HepG2 (cell line): ENCODE results near the gene NFATC3. TPM values are rescaled to one million over a fixed set of nuclear protein-coding genes. Genes with fewer than 3 reads are reported as not detected.

Experiments used
- EHMT2 ChIP-seq: fragments of 200-600 bp; sonication (generic); IDR thresholded peaks from 2 replicates; pipeline ENCODE4 v1.7.0; 2017; ENCODE audit warnings: antibody characterized with exemption, low read depth, low read length, borderline replicate concordance
- EP300 ChIP-seq, 3 experiments: sonication (generic) in 1 of 3; formaldehyde crosslinking in 1 of 3; IDR thresholded peaks; 2 replicates each; pipeline versions ENCODE4 v1.5.1 to v1.6.1; 2011 to 2020; ENCODE audit warnings: low read depth in 2 of 3, low read length in 2 of 3, borderline replicate concordance in 1 of 3, improper control_type of control experiment in 1 of 3, mild to moderate bottlenecking in 1 of 3, missing genetic modification reagents in 1 of 3, moderate library complexity in 1 of 3
- FIP1L1 ChIP-seq: fragments of 200-400 bp; formaldehyde crosslinking; IDR thresholded peaks from 2 replicates; pipeline ENCODE4 v1.6.1; 2018; ENCODE audit warnings: low read depth, mild to moderate bottlenecking, low read length, moderate library complexity, borderline replicate concordance; ENCODE audit not compliant: insufficient read depth
- FOXM1 ChIP-seq: sonication (generic); formaldehyde crosslinking; IDR thresholded peaks from 2 replicates; pipeline ENCODE4 v1.5.0; 2020; ENCODE audit warnings: missing genetic modification reagents
- MZF1 ChIP-seq: sonication (generic); formaldehyde crosslinking; IDR thresholded peaks from 2 replicates; pipeline ENCODE4 v1.8.1; 2023; ENCODE audit warnings: mild to moderate bottlenecking, missing genetic modification reagents, borderline replicate concordance
- RELA ChIP-seq: sonication (generic); formaldehyde crosslinking; IDR thresholded peaks from 2 replicates; pipeline ENCODE4 v1.4.0; 2020; ENCODE audit warnings: missing genetic modification reagents
- RFX1 ChIP-seq: fragments of 450-650 bp; IDR thresholded peaks from 2 replicates; pipeline ENCODE4 v1.6.1; 2017
- TEAD2 ChIP-seq: sonication (generic); formaldehyde crosslinking; IDR thresholded peaks from 2 replicates; pipeline ENCODE4 v1.9.0; 2021; ENCODE audit warnings: missing genetic modification reagents
- TGIF2 ChIP-seq: IDR thresholded peaks from 2 replicates; pipeline ENCODE4 v1.6.1; 2016; ENCODE audit warnings: control low read depth, missing compliant biosample characterization
- WIZ ChIP-seq: sonication (generic); formaldehyde crosslinking; IDR thresholded peaks from 2 replicates; pipeline ENCODE4 v1.5.1; 2020; ENCODE audit warnings: mild to moderate bottlenecking, missing genetic modification reagents
- ZNF34 ChIP-seq: sonication (generic); formaldehyde crosslinking; IDR thresholded peaks from 2 replicates; pipeline ENCODE4 v1.4.0; 2020; ENCODE audit warnings: mild to moderate bottlenecking, missing genetic modification reagents, borderline replicate concordance
- ZNF460 ChIP-seq: sonication (generic); formaldehyde crosslinking; IDR thresholded peaks from 2 replicates; pipeline ENCODE4 v1.5.1; 2020; ENCODE audit warnings: missing genetic modification reagents, mild to moderate bottlenecking, borderline replicate concordance
- ZNF543 ChIP-seq: sonication (generic); formaldehyde crosslinking; IDR thresholded peaks from 2 replicates; pipeline ENCODE4 v1.4.0; 2020; ENCODE audit warnings: mild to moderate bottlenecking, missing genetic modification reagents
- ZNF724P ChIP-seq: sonication (generic); formaldehyde crosslinking; IDR thresholded peaks from 2 replicates; pipeline ENCODE4 v1.8.0; 2022; ENCODE audit warnings: missing genetic modification reagents, borderline replicate concordance
- polyA plus RNA-seq, 8 experiments: library from polyadenylated mRNA; depleted of rRNA in 3 of 8; stranded (reverse) in 7 of 8; unstranded in 1 of 8; fragments of >200 nt; fragmentation: Illumina TruSeq in 4 of 8; extraction: Trizol in 4 of 8; gene quantifications; 2 replicates each; pipeline versions ENCODE4 v1.2.1 to v1.2.3, GENCODE V29; 2011 to 2016; ENCODE audit warnings: low read depth in 4 of 8, missing spikeins in 1 of 8, mixed read lengths in 1 of 8; ENCODE audit not compliant: insufficient read depth in 1 of 8
- total RNA-seq, 5 experiments: library from RNA; depleted of rRNA; stranded (reverse); fragments of >200 nt; fragmentation: Illumina TruSeq; extraction: Trizol; gene quantifications; 2 replicates each; pipeline ENCODE4 v1.2.3, GENCODE V29; 2016; ENCODE audit warnings: low read depth in 1 of 5
- TF ChIP-seq, protein P1 (sequence below): sonication (generic); formaldehyde crosslinking; IDR thresholded peaks from 2 replicates; pipeline ENCODE4 v1.5.0; 2020; ENCODE audit warnings: missing genetic modification reagents
- TF ChIP-seq, protein P2 (sequence below): sonication (generic); formaldehyde crosslinking; IDR thresholded peaks from 2 replicates; pipeline ENCODE4 v1.4.0; 2020; ENCODE audit warnings: missing genetic modification reagents
- TF ChIP-seq, protein P3 (sequence below): sonication (generic); formaldehyde crosslinking; IDR thresholded peaks from 2 replicates; pipeline ENCODE4 v1.9.0; 2021; ENCODE audit warnings: missing genetic modification reagents, mild to moderate bottlenecking, borderline replicate concordance
- TF ChIP-seq, protein P4 (sequence below): sonication (generic); formaldehyde crosslinking; IDR thresholded peaks from 2 replicates; pipeline ENCODE4 v1.4.0; 2020; ENCODE audit warnings: missing genetic modification reagents, mild to moderate bottlenecking, borderline replicate concordance
- TF ChIP-seq, protein P5 (sequence below): sonication (generic); formaldehyde crosslinking; conservative IDR thresholded peaks from 2 replicates; pipeline ENCODE4 v1.4.0; 2020; ENCODE audit warnings: missing genetic modification reagents

NFATC3 gene
- total and polyA plus RNA-seq, 2 of the 13 experiments (the other 11 are each of a cell fraction or from before 2014, with no cell fraction given), result 52.6 to 62.7 TPM

DNA sequence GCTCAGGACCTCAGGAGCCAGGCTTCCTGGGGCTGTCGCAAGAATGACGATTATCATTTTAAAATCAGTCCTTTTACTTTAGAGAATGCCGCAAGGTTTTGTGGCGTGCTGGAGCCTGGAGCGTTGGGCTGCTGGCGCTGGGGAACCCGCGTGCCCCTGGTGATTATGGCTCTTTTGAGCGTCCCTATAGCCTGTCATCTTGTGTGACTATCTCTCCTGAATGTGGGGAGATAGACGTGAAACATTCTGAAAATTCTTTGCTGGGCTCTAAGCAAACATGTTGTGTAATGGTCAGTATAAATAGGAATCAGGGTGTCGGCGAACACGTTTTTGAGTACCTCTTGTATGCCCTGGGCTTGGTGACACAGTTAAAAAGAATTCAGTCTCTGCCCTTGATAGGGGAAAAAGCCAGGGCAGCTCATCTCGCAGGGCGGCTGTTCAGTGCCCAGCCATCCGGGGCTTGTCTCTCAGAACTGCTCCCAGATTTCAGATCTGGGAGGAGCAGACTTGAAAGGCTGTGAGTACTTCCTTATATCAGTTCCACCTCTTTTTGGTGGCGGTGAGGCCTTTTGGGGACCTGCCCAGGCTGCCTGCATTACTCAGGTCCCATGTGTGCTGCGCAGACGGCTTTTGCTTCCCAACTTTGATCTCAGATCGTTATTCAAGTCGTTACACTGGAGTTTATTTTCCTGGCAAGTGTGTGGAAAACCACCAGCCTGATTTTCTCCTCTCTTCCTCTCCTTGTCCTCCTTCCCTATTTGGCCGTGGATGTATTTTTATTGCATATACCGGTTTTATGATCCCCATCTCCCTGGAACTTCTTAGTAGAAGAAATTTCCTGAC is 180.1 kb downstream of the NFATC3 start (continued):
- TF ChIP-seq, protein P1, sequence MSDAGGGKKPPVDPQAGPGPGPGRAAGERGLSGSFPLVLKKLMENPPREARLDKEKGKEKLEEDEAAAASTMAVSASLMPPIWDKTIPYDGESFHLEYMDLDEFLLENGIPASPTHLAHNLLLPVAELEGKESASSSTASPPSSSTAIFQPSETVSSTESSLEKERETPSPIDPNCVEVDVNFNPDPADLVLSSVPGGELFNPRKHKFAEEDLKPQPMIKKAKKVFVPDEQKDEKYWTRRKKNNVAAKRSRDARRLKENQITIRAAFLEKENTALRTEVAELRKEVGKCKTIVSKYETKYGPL, result peak; percentile 95
- no peak; the same call in 1 of the 2 replicates for TF ChIP-seq ZNF543 (CRISPR knock-in tag)
- TF ChIP-seq RFX1, result no peak
- TF ChIP-seq RELA, result no peak
- no peak for TF ChIP-seq EHMT2
- TF ChIP-seq EP300 (IDR thresholded peaks at IDR 0.05; ENCODE audit: low read depth in 2 of 2, low read length in 2 of 2), result peak; percentile 79 to 92
- TF ChIP-seq EP300 (CRISPR knock-in tag; IDR thresholded peaks at IDR 0.05; ENCODE audit: borderline replicate concordance), result peak; percentile 86
- TF ChIP-seq FOXM1 (CRISPR knock-in tag), result no peak
- TF ChIP-seq ZNF460, result no peak; the same call in 1 of the 2 replicates
- no peak for TF ChIP-seq FIP1L1
- TF ChIP-seq, protein P2, sequence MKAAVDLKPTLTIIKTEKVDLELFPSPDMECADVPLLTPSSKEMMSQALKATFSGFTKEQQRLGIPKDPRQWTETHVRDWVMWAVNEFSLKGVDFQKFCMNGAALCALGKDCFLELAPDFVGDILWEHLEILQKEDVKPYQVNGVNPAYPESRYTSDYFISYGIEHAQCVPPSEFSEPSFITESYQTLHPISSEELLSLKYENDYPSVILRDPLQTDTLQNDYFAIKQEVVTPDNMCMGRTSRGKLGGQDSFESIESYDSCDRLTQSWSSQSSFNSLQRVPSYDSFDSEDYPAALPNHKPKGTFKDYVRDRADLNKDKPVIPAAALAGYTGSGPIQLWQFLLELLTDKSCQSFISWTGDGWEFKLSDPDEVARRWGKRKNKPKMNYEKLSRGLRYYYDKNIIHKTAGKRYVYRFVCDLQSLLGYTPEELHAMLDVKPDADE (CRISPR knock-in tag), result no peak; the same call in 1 of the 2 replicates
- TF ChIP-seq TEAD2 (CRISPR knock-in tag), result no peak
- TF ChIP-seq MZF1 (CRISPR knock-in tag), result no peak
- TF ChIP-seq ZNF724P (CRISPR knock-in tag), result 0 out of 2 replicates have a peak, but pooled peaks have one; percentile 48
- TF ChIP-seq, protein P3, sequence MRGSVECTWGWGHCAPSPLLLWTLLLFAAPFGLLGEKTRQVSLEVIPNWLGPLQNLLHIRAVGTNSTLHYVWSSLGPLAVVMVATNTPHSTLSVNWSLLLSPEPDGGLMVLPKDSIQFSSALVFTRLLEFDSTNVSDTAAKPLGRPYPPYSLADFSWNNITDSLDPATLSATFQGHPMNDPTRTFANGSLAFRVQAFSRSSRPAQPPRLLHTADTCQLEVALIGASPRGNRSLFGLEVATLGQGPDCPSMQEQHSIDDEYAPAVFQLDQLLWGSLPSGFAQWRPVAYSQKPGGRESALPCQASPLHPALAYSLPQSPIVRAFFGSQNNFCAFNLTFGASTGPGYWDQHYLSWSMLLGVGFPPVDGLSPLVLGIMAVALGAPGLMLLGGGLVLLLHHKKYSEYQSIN (CRISPR knock-in tag), result no peak; the same call in 1 of the 2 replicates
- TF ChIP-seq, protein P4, sequence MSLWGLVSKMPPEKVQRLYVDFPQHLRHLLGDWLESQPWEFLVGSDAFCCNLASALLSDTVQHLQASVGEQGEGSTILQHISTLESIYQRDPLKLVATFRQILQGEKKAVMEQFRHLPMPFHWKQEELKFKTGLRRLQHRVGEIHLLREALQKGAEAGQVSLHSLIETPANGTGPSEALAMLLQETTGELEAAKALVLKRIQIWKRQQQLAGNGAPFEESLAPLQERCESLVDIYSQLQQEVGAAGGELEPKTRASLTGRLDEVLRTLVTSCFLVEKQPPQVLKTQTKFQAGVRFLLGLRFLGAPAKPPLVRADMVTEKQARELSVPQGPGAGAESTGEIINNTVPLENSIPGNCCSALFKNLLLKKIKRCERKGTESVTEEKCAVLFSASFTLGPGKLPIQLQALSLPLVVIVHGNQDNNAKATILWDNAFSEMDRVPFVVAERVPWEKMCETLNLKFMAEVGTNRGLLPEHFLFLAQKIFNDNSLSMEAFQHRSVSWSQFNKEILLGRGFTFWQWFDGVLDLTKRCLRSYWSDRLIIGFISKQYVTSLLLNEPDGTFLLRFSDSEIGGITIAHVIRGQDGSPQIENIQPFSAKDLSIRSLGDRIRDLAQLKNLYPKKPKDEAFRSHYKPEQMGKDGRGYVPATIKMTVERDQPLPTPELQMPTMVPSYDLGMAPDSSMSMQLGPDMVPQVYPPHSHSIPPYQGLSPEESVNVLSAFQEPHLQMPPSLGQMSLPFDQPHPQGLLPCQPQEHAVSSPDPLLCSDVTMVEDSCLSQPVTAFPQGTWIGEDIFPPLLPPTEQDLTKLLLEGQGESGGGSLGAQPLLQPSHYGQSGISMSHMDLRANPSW, result peak; percentile 97
- TF ChIP-seq, protein P5, sequence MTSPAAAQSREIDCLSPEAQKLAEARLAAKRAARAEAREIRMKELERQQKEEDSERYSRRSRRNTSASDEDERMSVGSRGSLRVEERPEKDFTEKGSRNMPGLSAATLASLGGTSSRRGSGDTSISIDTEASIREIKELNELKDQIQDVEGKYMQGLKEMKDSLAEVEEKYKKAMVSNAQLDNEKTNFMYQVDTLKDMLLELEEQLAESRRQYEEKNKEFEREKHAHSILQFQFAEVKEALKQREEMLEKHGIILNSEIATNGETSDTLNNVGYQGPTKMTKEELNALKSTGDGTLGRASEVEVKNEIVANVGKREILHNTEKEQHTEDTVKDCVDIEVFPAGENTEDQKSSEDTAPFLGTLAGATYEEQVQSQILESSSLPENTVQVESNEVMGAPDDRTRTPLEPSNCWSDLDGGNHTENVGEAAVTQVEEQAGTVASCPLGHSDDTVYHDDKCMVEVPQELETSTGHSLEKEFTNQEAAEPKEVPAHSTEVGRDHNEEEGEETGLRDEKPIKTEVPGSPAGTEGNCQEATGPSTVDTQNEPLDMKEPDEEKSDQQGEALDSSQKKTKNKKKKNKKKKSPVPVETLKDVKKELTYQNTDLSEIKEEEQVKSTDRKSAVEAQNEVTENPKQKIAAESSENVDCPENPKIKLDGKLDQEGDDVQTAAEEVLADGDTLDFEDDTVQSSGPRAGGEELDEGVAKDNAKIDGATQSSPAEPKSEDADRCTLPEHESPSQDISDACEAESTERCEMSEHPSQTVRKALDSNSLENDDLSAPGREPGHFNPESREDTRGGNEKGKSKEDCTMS, result peak; percentile 31; the same call in 1 of the 2 replicates
- 0 out of 2 replicates have a peak, but pooled peaks have one; percentile 7 for TF ChIP-seq ZNF34 (CRISPR knock-in tag)
- TF ChIP-seq WIZ, result no peak; the same call in none of the 2 replicates
- TF ChIP-seq TGIF2 (CRISPR knock-in tag), result peak; percentile 91
